ENCODE data around the gene C12orf50. TPM values are rescaled to one million over a fixed set of nuclear protein-coding genes. Genes with fewer than 3 reads are reported as not detected.
A peak's percentile ranks its signal among the peaks of the same experiment; 100 is the strongest.

The C12orf50 gene
- total and polyA plus RNA-seq, 2 of the 13 experiments (the other 11 are each of a cell fraction or from before 2014, with no cell fraction given), result not detected

- no peak for TF ChIP-seq RERE (CRISPR knock-in tag; IDR thresholded peaks at IDR 0.05; ENCODE audit: low read depth)
- TF ChIP-seq ZNF644 (CRISPR knock-in tag; IDR thresholded peaks at IDR 0.05; ENCODE audit: low read depth), result no peak
- TF ChIP-seq MYC (CRISPR knock-in tag; IDR thresholded peaks at IDR 0.05; ENCODE audit: borderline replicate concordance), result peak; percentile 90
- 0 out of 2 replicates have a peak, but pooled peaks have one; percentile 24 for TF ChIP-seq ZNF678 (CRISPR knock-in tag; IDR thresholded peaks at IDR 0.05)
- TF ChIP-seq ZNF598 (CRISPR knock-in tag; IDR thresholded peaks at IDR 0.05; ENCODE audit: borderline replicate concordance), result peak; percentile 66; the same call in 1 of the 2 replicates
- TF ChIP-seq SKIL (CRISPR knock-in tag; IDR thresholded peaks at IDR 0.05; ENCODE audit: borderline replicate concordance), result no peak
- no peak for TF ChIP-seq ZNF672 (CRISPR knock-in tag; IDR thresholded peaks at IDR 0.05)
- peak; percentile 68; the same call in 1 of the 2 replicates for TF ChIP-seq ZGPAT (CRISPR knock-in tag; IDR thresholded peaks at IDR 0.05)
- TF ChIP-seq JUNB (CRISPR knock-in tag; IDR thresholded peaks at IDR 0.05; ENCODE audit: borderline replicate concordance), result no peak
- peak; percentile 93 for TF ChIP-seq KMT2A (CRISPR knock-in tag; IDR thresholded peaks at IDR 0.05)
- TF ChIP-seq MZF1 (CRISPR knock-in tag; IDR thresholded peaks at IDR 0.05; ENCODE audit: borderline replicate concordance), result no peak
- no peak; the same call in 1 of the 2 replicates for TF ChIP-seq ZNF782 (CRISPR knock-in tag; IDR thresholded peaks at IDR 0.05; ENCODE audit: borderline replicate concordance)
- TF ChIP-seq EHMT2 (IDR thresholded peaks at IDR 0.05; ENCODE audit: borderline replicate concordance, low read depth, low read length), result no peak
- no peak for TF ChIP-seq HOXA7 (CRISPR knock-in tag; IDR thresholded peaks at IDR 0.05)
- TF ChIP-seq ZNF605 (CRISPR knock-in tag; IDR thresholded peaks at IDR 0.05), result peak; percentile 80
- TF ChIP-seq UBTF (CRISPR knock-in tag; IDR thresholded peaks at IDR 0.05), result peak; percentile 95
- peak; percentile 42; the same call in 1 of the 2 replicates for TF ChIP-seq NFYB (CRISPR knock-in tag; IDR thresholded peaks at IDR 0.05)
Measured at GRCh38 chr12:88035271-88035906, 6.2 kb upstream of the C12orf50 start (continued).
